HG03066 (cell line): ENCODE measurements around the gene NR4A3.

Experiments
- ATAC-seq: cut with Tn5 transposase; IDR thresholded peaks from one replicate; pipeline ENCODE4 v1.9.1; 2021; ENCODE audit warnings: low read depth; ENCODE audit not compliant: unreplicated experiment

NR4A3 gene

DNA sequence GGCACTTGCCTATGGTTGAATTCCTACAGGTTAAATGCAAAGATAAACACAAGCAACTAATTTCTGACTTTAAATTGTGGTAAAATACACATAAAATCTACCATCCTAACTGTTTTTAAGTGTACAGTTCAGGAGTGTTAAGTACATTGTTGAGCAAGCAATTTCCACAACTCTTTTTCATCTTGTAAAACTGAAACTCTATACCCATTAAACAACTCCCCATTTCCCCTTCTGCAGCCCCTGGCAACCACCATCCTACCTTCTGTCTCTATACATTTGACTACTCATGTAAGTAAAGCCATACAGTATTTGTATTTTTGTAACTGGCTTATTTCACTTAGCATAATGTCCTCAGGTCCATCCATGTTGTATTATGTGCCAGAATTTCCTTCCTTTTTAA lies 46.3 kb downstream of the NR4A3 start:
- no peak for ATAC-seq

DNA sequence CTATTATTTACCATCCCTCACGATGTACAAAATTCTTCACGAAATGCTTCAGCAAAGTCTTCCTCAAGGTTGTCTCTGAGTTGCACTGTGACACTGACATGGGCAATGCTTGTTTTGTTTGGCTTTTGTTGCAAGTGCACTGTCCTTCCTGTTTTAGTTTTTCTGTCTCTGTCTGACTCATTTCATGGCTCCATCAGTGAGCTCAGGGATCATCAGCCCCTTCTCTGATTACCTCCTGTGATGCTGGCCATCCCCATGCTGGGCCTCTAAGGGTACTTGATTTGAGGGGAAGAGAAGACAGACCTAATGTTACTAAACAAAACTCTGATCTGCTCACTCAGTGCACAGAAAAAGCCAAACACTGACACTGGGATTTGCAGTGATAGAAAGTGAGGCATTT lies 47.2 kb downstream of the NR4A3 start:
- peak; percentile 72 for ATAC-seq

DNA sequence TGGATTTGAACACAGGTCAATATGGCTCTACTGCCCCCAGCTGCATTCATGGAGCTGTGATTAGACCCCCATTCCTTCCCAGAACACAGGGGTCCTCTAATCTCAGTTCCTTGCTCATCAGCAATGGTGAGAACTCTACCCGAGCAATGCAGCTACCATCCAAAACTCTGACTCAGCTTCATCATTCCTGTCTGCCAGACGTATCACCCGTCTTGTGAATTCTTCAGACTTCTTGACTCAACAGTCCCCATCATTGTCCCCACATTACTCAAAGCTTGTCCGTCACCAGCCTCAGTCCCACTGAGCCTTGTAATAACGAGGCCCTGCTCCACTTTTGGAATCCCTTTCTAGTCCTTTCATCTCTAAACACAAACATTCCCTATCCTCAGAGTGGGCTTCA lies 48.4 kb downstream of the NR4A3 start:
- no peak for ATAC-seq

DNA sequence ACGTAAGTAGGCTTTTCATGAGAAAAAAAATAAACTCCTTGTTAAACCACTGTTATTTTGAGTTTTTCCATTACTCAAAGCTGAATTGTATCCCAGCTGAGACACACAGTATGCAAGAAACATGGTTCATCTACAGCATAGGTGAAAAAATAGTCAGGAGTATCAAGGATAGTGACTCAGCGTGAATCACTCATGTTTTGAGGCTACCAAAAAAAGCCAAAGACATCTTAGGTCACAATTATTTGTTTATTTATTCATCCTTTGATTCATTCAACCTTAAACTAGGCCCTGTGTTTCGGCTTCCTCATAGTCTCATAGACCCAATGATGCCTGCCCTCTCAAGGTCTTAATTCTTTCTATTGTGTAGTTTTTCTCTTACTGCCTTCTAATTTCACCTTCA lies 51.8 kb downstream of the NR4A3 start:
- no peak for ATAC-seq

DNA sequence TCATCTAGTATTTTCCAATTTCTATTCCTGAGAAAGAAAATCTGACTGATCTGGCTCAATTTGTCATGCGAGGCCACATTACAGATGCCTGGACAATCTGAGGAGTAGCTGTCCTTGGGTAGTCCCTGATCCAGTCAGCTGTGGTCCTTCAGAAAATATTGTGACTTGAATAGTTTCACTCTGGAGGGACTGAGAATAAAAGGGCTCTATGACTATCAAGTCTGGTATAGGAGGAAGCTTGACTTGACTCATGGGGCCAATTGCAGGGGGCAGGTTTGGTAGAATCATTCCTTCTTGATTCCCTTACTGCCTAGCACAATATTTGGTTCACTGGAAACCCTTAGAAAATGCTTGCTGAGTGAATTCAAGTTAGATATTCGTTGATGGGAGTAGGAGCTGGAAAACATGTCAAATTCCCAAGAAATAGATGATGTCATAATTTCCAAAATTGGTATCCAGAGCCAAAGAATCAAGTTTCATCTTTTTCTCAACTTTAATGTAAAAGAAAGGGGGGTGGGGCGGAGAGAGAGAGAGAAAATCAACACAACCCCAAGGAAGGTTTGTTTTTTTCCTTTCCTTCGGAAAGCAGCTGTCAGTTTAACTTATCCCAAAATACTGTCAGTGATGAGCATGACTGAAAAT lies 52.4 kb downstream of the NR4A3 start:
- ATAC-seq: no peak

DNA sequence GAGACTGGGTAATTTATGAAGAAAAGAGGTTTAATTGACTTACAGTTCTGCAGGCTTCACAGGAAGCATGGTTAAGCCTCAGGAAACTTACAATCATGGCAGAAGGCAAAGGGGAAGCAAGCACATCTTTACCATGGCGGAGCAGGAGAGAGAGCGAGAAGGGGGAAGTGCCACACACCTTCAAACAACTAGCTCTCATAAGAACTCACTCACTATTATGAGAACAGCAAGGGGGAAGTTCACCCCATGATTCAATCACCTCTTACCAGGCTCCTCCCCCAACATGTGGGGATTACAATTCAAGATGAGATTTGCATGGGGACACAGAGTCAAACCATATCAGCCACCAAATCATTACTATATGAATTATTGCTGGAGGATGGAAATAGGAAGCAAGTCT lies 54.5 kb downstream of the NR4A3 start:
- ATAC-seq: no peak

DNA sequence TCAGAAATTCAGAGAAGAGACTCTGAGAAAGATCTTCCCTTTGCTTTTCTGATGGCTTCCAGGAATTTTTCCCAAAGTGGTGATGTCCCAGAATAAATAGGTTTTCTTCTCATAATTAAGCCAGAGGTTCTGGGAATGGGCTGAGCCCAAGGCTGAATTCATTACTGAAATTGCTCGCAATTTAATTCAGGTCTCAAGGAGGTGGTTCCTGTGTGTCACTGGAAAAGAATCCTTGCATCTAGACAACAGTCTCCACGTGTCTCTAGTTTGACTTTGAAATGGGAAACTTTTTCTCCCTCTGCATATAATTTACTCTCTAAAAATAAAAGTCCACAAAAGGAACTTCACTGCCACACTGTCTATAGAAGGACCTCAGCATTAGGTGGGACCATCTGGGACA lies 57.0 kb downstream of the NR4A3 start:
- no peak for ATAC-seq

DNA sequence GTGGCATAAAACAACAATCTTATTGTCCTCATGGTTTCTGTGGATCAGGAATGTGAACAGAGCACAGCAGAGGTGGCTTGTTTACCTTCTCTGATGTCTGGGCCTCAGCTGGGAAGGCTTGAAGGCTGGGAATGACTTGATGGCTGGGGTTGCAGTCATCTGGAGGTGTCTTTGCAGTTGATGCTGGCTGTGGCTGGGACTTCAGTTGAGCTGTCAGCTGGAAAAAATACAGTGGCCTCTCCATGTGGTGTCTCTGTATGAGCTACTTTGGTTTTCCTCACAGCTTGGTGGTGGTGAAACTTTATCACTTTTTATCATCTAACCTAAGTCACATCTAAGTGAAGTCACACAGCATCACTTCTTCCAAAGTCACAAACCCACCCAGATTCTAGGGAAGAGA lies 60.1 kb downstream of the NR4A3 start:
- no peak for ATAC-seq

DNA sequence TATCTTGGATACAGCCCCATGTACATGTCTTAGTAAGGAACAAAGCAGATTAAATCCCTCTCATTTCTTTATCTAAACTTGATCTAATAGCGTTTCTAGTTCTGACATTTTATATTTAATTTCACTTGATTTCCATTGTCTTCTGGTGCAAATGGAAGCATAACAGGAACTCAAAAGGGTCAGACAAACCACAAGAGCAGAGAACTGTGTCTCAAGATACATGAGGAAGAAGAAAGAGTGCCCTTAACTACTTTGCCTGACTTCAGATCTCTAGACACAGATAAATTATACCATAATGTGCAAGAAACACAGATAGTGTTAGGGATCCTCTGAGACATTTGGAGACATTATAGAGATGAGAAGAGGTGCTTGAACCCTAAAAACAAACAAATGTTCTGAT lies 64.1 kb downstream of the NR4A3 start:
- ATAC-seq: no peak

DNA sequence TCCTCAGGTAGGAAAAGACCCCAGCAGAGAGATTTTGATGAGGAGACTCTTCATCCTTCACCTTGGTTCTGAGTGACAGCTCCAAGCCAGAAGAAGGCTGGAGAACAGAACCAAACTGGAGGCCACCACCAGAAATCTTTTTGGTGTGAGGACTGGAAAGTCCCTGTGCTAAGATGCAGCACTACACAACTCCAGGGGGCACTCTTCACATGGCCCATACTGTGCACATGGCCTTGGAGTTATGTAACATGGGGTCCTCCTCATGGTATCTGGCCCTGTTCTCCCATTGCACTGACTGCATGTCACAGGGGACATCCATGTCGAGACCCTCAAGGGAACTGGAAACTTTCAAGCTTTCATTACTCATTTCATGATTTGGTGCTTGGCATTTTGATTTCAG lies 67.4 kb downstream of the NR4A3 start:
- no peak for ATAC-seq

DNA sequence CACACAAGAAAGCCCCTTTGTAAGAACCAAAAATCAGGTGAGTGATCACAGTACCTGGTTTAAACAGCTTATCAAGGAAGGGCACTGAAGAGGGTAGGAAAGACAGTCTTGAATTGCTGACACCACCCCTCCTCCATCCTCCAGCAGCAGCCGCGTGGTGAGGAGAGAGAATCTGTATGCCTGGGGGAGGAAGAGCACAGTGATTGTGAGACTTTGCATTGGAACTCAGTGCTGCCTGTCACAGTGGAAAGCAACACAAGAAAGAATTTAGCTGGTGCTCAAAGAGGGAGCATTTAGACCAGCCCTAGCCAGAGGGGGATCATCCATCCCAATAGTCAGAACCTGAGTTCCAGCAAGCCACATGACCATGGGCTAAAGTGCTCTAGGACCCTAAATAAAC lies 73.1 kb downstream of the NR4A3 start:
- ATAC-seq: no peak

DNA sequence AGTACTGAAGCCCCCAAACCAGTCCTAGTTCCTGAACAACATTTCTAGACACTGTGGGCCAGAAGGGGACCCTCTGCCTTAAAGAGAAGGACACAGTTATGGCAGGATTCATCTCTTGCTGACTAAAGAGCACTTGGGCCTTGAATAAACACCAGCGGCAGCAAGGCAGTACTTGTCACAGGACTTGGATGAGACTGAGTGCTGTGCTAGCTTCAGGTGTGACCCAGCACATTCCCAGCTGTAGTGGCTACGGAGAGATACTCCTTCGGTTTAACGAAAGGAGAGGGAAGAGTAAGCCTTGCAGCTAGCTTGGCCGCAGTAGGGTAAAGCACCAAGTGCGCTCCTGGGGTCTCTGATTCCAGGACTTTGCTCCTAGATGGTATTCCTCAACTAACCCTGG lies 73.8 kb downstream of the NR4A3 start:
- no peak for ATAC-seq

DNA sequence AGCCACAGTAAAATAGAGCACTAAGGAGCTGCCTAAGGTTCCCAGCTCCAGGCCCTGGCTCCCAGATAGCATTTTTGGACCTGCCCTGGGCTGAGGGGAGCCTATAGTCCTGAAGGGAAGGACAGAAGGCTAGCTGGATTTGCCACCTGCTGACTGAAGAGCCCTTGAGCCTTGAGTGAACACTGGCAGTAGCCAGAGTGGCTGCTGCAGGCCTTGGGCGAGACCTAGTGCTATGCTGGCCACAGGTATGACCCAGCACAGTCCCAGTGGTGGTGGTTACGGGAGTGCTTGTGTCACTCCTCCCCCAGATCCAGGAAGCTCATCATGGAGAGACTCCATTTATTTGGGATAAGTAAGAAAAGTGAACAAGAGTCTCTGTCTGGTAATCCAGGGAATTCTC lies 74.4 kb downstream of the NR4A3 start:
- ATAC-seq: no peak

DNA sequence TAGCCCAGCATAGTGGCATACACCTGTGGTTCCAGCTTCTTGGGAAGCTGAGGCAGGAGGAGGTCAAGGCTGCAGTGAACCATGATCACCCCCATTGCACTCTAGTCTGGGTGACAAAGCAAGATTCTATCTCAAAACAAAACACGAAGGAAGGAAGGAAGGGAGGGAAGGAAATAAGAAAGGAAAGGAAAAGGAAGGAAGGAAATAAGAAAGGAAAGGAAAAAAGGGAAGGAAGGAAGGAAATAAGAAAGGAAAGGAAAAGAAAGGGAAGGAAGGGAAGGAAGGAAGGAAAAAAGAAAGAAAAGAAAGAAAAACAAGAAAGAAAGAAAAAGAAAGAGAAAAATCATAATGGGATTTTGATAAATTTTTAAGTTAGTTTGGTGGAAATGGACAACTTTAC lies 81.7 kb downstream of the NR4A3 start:
- no peak for ATAC-seq

DNA sequence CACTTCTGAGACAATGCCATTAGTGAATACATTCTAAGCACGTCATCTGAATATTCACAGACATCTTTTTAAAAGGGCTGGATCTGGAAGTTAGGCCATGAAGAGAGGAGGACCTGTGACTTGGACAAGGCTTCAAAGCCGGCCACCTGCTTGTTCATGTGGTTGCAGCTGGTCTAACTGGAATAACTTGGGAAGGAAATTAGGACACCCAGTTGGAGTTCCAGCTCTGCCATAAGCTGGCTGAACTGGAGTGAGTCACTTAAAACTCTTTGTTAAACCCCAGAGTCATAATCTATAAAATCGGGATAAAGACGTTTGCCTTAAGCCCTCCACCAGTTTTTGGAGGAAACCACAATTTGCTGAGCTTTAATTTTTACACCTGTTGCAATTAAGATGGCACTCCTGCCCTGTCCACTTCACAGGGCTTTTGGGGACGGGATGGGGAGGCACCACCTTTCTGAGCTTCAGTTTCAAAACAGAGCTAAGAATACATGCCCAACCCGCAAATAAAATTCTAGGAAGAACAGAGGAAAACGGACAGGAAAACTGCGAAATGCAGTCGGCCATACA lies 84.2 kb downstream of the NR4A3 start:
- ATAC-seq: no peak

DNA sequence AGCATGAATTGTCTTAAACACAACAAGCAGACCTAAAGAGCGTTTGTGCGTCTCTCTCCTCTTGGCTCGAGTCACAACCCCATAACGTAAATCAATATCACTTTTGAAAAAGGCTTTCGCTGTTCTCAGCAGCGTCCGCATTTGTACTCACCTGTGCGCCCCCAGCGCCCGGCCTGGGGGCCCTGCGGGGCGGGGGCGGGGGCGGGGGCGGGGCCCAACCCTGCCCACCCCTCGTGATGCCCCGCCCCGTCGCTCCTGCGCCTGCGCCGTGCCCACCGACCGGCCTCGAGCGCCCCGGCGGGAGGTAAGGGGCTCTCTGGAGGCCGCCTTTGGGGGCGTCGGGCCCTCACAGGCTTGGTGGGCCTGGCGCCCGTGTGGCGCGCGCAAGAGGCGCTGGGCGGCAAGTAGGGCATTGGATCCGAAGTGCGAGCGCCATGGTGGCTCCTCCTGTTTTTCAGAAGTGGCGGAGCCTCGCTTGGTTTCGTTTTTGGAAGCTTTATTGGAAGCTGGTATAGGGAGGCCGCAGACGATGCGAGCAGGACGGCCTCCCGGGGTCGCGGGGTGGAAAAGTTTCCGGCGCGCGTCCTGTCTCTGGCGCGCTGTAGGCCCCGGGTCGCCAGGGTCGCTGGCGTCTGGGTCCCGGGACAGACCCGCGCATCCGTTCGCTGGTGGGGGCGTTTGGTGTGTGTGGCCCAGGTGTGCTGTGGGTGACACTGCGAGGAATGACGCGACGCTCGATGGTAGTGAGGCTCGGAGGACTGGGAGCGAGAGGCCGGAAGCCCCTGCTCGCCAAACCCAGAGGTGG lies 84.9 kb downstream of the NR4A3 start, which contains the start of gene STX17:
Gene STX17, plus strand, starts transcription at position 252 of the 805 bp plus-strand sequence. CDS start 8,586 bp downstream, outside the sequence.
- ATAC-seq: peak; percentile 88

DNA sequence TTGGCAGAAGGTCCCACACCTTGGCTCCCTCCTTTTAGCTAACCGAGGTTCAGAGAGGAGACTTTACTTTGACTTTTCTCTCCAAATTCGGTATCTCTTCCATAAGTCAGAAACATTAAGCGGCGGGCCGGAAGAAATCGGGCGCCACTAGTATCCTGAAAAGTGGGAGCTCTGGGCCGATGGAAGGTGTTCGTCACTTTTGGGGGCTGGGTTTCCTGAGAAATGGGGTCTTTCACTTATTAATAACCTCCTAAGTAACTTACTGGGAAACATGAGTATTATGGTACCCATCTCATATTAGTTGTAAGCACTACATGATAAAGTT lies 85.5 kb downstream of the NR4A3 start:
- ATAC-seq: no peak

DNA sequence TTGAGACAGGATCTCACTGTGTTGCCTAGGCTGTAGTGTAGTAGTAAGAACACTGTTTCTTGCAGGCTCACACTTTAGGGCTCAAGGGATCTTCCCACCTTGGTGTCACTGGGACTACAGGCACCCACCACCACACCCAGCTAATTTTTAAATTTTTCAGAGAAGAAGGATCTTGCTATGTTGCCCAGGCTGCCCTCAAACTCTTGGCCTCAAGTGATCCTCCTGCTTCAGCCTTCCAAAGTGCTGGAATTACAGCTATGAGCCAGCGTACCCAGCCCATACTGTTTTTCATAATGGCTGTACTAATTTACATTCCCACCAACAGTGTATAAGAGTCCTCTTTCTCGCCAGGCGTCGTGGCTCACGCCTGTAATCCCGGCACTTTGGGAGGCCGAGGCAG lies 89.9 kb downstream of the NR4A3 start:
- no peak for ATAC-seq
